WTC11 (cell line): ENCODE data around the gene ZSWIM2. TPM values are rescaled to one million over a fixed set of nuclear protein-coding genes. Genes with fewer than 3 reads are reported as not detected.

Source experiments
- ATAC-seq: fragments of 200-7000 bp; cut with Tn5 transposase; 2 replicates; pipeline ENCODE4 v1.10.0; 2021; ENCODE audit warnings: mild to moderate bottlenecking, moderate library complexity
- Bru-seq: library from RNA; stranded (reverse); fragments of 400-500 nt; gene quantifications from one replicate; lab custom pipeline; 2021; lab: Mats Ljungman, UMichigan
- CTCF ChIA-PET: fragments of 300-600 bp; sonication (Branson Sonifier 250); formaldehyde crosslinking; loops from one replicate; lab custom pipeline; 2021; ENCODE audit warnings: antibody characterized with exemption; lab: Charles Lee
- POLR2A ChIA-PET: fragments of 350-600 bp; sonication (Branson Sonifier 250); formaldehyde crosslinking; loops from one replicate; lab custom pipeline; 2021; ENCODE audit warnings: antibody characterized with exemption; lab: Charles Lee
- DNase-seq: peaks from one replicate; pipeline ENCODE4 v3.0.0; 2021; ENCODE audit warnings: low spot score
- H3K27ac Mint-ChIP-seq: 2 replicates; pipeline ENCODE4 v1.8.0; 2021; ENCODE audit warnings: mixed read lengths
- H3K27me3 Mint-ChIP-seq: 2 replicates; pipeline ENCODE4 v1.8.0; 2021; ENCODE audit warnings: low read depth, mild to moderate bottlenecking, moderate library complexity, mixed read lengths
- H3K36me3 Mint-ChIP-seq: 2 replicates; pipeline ENCODE4 v1.8.0; 2021; ENCODE audit warnings: mixed read lengths
- H3K4me1 Mint-ChIP-seq: 2 replicates; pipeline ENCODE4 v1.8.0; 2022; ENCODE audit warnings: mixed read lengths
- H3K4me3 Mint-ChIP-seq: 2 replicates; pipeline ENCODE4 v1.8.0; 2021; ENCODE audit warnings: mild to moderate bottlenecking, moderate library complexity, mixed read lengths
- H3K9me3 Mint-ChIP-seq: 2 replicates; pipeline ENCODE4 v1.8.0; 2021; ENCODE audit warnings: mixed read lengths
- E2F1 ChIP-seq: sonication (generic); formaldehyde crosslinking; IDR thresholded peaks from 2 replicates; pipeline ENCODE4 v1.8.0; 2022; ENCODE audit warnings: mild to moderate bottlenecking, missing genetic modification reagents
- E2F5 ChIP-seq: sonication (generic); formaldehyde crosslinking; IDR thresholded peaks from 2 replicates; pipeline ENCODE4 v1.8.1; 2022; ENCODE audit warnings: mild to moderate bottlenecking, moderate library complexity, missing genetic modification reagents
- ELF4 ChIP-seq: sonication (generic); formaldehyde crosslinking; IDR thresholded peaks from 2 replicates; pipeline ENCODE4 v1.8.1; 2022; ENCODE audit warnings: low read depth, mild to moderate bottlenecking, moderate library complexity, missing genetic modification reagents
- ESRRA ChIP-seq: sonication (generic); formaldehyde crosslinking; IDR thresholded peaks from 2 replicates; pipeline ENCODE4 v1.8.1; 2022; ENCODE audit warnings: mild to moderate bottlenecking, missing genetic modification reagents, borderline replicate concordance
- ETV6 ChIP-seq: sonication (generic); formaldehyde crosslinking; IDR thresholded peaks from 2 replicates; pipeline ENCODE4 v1.8.1; 2022; ENCODE audit warnings: mild to moderate bottlenecking, missing genetic modification reagents
- FOXK1 ChIP-seq: sonication (generic); formaldehyde crosslinking; IDR thresholded peaks from 2 replicates; pipeline ENCODE4 v1.8.0; 2022; ENCODE audit warnings: mild to moderate bottlenecking, moderate library complexity, missing genetic modification reagents
- GTF2I ChIP-seq: fragments of 250-450 bp; sonication (Bioruptor Pico); conservative IDR thresholded peaks from 2 replicates; pipeline ENCODE4 v1.4.0; 2021; ENCODE audit warnings: mild to moderate bottlenecking
- NFE2L1 ChIP-seq: sonication (generic); formaldehyde crosslinking; IDR thresholded peaks from 2 replicates; pipeline ENCODE4 v1.8.1; 2023; ENCODE audit warnings: missing genetic modification reagents
- NR1H2 ChIP-seq: sonication (generic); formaldehyde crosslinking; IDR thresholded peaks from 2 replicates; pipeline ENCODE4 v1.9.0; 2021; ENCODE audit warnings: mild to moderate bottlenecking, moderate library complexity, missing genetic modification reagents
- OVOL2 ChIP-seq: fragments of 250-450 bp; sonication (Bioruptor Pico); IDR thresholded peaks from 2 replicates; pipeline ENCODE4 v1.9.0; 2021; ENCODE audit warnings: mild to moderate bottlenecking, borderline replicate concordance
- SMAD4 ChIP-seq: sonication (generic); formaldehyde crosslinking; IDR thresholded peaks from 2 replicates; pipeline ENCODE4 v1.8.0; 2022; ENCODE audit warnings: mild to moderate bottlenecking, missing genetic modification reagents
- SP1 ChIP-seq: sonication (generic); formaldehyde crosslinking; conservative IDR thresholded peaks from 2 replicates; pipeline ENCODE4 v1.8.1; 2022; ENCODE audit warnings: missing genetic modification reagents
- USF1 ChIP-seq: sonication (generic); formaldehyde crosslinking; IDR thresholded peaks from 2 replicates; pipeline ENCODE4 v1.8.0; 2022; ENCODE audit warnings: mild to moderate bottlenecking, missing genetic modification reagents
- ZNF317 ChIP-seq: sonication (generic); formaldehyde crosslinking; IDR thresholded peaks from 2 replicates; pipeline ENCODE4 v1.8.1; 2023; ENCODE audit warnings: low read depth, mild to moderate bottlenecking, moderate library complexity, missing genetic modification reagents, borderline replicate concordance
- ZNF396 ChIP-seq: fragments of 250-450 bp; sonication (Bioruptor Pico); IDR thresholded peaks from 2 replicates; pipeline ENCODE4 v1.8.0; 2021; ENCODE audit warnings: mild to moderate bottlenecking, moderate library complexity, borderline replicate concordance
- ZNF416 ChIP-seq: fragments of 250-450 bp; sonication (Bioruptor Pico); IDR thresholded peaks from 2 replicates; pipeline ENCODE4 v1.9.0; 2021; ENCODE audit warnings: mild to moderate bottlenecking, inconsistent platforms
- ZNF512 ChIP-seq: sonication (generic); formaldehyde crosslinking; IDR thresholded peaks from 2 replicates; pipeline ENCODE4 v1.8.1; 2022; ENCODE audit warnings: missing genetic modification reagents, borderline replicate concordance
- long read RNA-seq, 3 experiments: library from RNA in 1 of 3; library from capped mRNA in 1 of 3; library from polyadenylated mRNA in 1 of 3; unstranded in 2 of 3; stranded (forward) in 1 of 3; transcript quantifications; one replicate each; pipeline ENCODE4 v2.0.0, GENCODE V29; 2021
- total RNA-seq: library from RNA; stranded (reverse); gene quantifications from 3 replicates; pipeline ENCODE4 v1.2.3, GENCODE V29; 2021
- TF ChIP-seq, protein P1 (sequence below): sonication (generic); formaldehyde crosslinking; IDR thresholded peaks from 2 replicates; pipeline ENCODE4 v1.8.1; 2023; ENCODE audit warnings: mild to moderate bottlenecking, moderate library complexity, missing genetic modification reagents
- TF ChIP-seq, protein P2 (sequence below): fragments of 250-450 bp; sonication (Bioruptor Pico); IDR thresholded peaks from 2 replicates; pipeline ENCODE4 v1.9.0; 2021; ENCODE audit warnings: mild to moderate bottlenecking, borderline replicate concordance
- TF ChIP-seq, protein P3 (sequence below): fragments of 200-600 bp; IDR thresholded peaks from 2 replicates; pipeline ENCODE4 v1.8.0; 2022; ENCODE audit warnings: antibody characterized with exemption
- TF ChIP-seq, protein P4 (sequence below): sonication (generic); formaldehyde crosslinking; IDR thresholded peaks from 2 replicates; pipeline ENCODE4 v1.8.0; 2022; ENCODE audit warnings: mild to moderate bottlenecking, missing genetic modification reagents

ZSWIM2 gene
- total RNA-seq (not detected in 3 replicates), Bru-seq, nascent RNA (percentile 2 among the genes with signal in this experiment)
- long read RNA-seq, experiment 1, result 0 reads
- long read RNA-seq, experiment 2, result 0 reads
- long read RNA-seq, experiment 3, result 0 reads

DNA sequence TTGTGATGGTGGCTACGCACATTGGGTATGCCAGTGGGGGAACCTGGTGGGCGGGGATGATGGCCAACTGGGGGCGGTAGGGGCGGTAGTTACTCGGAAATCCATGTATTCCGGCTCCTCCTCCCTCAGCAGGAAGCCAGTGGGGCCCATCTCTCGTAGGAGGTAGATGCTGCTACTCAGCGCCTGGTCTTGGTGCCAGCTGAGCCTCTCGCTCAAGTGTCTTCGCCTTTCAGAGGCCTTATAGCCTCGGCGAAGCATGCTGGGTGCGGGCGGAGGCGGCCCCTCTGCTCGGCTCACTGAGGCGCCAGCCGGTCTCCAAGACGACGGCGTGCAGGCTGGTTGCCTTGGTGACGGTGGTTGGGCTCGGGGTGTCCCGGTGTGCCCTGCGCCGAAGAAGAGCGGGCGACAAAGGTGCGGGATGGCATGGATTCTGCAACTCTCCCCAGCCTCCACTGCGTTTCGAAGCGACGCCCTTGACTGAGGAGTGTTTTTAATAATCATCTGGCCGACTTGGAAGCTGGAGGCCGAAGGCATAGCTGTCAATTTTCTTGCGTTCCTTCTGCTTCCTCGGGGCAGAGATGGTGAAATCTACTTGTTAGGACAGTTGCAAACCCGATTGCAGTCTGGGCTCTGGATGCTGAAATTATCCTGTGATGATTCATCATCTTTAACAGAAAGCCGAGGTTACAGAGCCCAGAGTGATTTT lies at the start of gene ZSWIM2:
TSS of gene ZSWIM2 (minus strand) at position 298 of the 706 bp plus-strand sequence. CDS start at position 258, 40 bp downstream.
- CTCF ChIA-PET, result interaction anchor here (0.6 to 1.1 kb wide), 2 partner anchors 14 to 634 kb away, joined by 3 to 5 read pairs; no protein-coding TSS in a partner anchor
- Mint-ChIP-seq H3K4me3 (peak within 1 kb of the TSS; percentile 80), H3K27ac (no peak within 1 kb of the TSS)
- TF ChIP-seq, protein P1, sequence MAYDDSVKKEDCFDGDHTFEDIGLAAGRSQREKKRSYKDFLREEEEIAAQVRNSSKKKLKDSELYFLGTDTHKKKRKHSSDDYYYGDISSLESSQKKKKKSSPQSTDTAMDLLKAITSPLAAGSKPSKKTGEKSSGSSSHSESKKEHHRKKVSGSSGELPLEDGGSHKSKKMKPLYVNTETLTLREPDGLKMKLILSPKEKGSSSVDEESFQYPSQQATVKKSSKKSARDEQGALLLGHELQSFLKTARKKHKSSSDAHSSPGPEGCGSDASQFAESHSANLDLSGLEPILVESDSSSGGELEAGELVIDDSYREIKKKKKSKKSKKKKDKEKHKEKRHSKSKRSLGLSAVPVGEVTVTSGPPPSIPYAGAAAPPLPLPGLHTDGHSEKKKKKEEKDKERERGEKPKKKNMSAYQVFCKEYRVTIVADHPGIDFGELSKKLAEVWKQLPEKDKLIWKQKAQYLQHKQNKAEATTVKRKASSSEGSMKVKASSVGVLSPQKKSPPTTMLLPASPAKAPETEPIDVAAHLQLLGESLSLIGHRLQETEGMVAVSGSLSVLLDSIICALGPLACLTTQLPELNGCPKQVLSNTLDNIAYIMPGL (CRISPR knock-in tag), result no peak
- TF ChIP-seq FOXK1 (peak; percentile 64), ZNF396 (CRISPR knock-in tag) (no peak), ETV6 (CRISPR knock-in tag) (no peak), NFE2L1 (peak; percentile 15; the same call in 1 of the 2 replicates), OVOL2 (no peak), SMAD4 (CRISPR knock-in tag) (no peak), ZNF317 (peak; percentile 48; the same call in 1 of the 2 replicates), USF1 (CRISPR knock-in tag) (no peak), E2F1 (peak; percentile 35; the same call in 1 of the 2 replicates), ZNF512 (CRISPR knock-in tag) (no peak), NR1H2 (CRISPR knock-in tag) (no peak), ELF4 (CRISPR knock-in tag) (no peak), ZNF416 (CRISPR knock-in tag) (no peak), E2F5 (CRISPR knock-in tag) (no peak), SP1 (CRISPR knock-in tag) (no peak), GTF2I (CRISPR knock-in tag) (no peak), ESRRA (CRISPR knock-in tag) (no peak)
- TF ChIP-seq, protein P2, sequence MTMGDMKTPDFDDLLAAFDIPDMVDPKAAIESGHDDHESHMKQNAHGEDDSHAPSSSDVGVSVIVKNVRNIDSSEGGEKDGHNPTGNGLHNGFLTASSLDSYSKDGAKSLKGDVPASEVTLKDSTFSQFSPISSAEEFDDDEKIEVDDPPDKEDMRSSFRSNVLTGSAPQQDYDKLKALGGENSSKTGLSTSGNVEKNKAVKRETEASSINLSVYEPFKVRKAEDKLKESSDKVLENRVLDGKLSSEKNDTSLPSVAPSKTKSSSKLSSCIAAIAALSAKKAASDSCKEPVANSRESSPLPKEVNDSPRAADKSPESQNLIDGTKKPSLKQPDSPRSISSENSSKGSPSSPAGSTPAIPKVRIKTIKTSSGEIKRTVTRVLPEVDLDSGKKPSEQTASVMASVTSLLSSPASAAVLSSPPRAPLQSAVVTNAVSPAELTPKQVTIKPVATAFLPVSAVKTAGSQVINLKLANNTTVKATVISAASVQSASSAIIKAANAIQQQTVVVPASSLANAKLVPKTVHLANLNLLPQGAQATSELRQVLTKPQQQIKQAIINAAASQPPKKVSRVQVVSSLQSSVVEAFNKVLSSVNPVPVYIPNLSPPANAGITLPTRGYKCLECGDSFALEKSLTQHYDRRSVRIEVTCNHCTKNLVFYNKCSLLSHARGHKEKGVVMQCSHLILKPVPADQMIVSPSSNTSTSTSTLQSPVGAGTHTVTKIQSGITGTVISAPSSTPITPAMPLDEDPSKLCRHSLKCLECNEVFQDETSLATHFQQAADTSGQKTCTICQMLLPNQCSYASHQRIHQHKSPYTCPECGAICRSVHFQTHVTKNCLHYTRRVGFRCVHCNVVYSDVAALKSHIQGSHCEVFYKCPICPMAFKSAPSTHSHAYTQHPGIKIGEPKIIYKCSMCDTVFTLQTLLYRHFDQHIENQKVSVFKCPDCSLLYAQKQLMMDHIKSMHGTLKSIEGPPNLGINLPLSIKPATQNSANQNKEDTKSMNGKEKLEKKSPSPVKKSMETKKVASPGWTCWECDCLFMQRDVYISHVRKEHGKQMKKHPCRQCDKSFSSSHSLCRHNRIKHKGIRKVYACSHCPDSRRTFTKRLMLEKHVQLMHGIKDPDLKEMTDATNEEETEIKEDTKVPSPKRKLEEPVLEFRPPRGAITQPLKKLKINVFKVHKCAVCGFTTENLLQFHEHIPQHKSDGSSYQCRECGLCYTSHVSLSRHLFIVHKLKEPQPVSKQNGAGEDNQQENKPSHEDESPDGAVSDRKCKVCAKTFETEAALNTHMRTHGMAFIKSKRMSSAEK (CRISPR knock-in tag), result no peak
- TF ChIP-seq, protein P3, sequence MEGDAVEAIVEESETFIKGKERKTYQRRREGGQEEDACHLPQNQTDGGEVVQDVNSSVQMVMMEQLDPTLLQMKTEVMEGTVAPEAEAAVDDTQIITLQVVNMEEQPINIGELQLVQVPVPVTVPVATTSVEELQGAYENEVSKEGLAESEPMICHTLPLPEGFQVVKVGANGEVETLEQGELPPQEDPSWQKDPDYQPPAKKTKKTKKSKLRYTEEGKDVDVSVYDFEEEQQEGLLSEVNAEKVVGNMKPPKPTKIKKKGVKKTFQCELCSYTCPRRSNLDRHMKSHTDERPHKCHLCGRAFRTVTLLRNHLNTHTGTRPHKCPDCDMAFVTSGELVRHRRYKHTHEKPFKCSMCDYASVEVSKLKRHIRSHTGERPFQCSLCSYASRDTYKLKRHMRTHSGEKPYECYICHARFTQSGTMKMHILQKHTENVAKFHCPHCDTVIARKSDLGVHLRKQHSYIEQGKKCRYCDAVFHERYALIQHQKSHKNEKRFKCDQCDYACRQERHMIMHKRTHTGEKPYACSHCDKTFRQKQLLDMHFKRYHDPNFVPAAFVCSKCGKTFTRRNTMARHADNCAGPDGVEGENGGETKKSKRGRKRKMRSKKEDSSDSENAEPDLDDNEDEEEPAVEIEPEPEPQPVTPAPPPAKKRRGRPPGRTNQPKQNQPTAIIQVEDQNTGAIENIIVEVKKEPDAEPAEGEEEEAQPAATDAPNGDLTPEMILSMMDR, result no peak
- TF ChIP-seq, protein P4, sequence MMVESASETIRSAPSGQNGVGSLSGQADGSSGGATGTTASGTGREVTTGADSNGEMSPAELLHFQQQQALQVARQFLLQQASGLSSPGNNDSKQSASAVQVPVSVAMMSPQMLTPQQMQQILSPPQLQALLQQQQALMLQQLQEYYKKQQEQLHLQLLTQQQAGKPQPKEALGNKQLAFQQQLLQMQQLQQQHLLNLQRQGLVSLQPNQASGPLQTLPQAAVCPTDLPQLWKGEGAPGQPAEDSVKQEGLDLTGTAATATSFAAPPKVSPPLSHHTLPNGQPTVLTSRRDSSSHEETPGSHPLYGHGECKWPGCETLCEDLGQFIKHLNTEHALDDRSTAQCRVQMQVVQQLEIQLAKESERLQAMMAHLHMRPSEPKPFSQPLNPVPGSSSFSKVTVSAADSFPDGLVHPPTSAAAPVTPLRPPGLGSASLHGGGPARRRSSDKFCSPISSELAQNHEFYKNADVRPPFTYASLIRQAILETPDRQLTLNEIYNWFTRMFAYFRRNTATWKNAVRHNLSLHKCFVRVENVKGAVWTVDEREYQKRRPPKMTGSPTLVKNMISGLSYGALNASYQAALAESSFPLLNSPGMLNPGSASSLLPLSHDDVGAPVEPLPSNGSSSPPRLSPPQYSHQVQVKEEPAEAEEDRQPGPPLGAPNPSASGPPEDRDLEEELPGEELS (CRISPR knock-in tag), result no peak

More for the DNA sequence above, at the start of gene ZSWIM2:
- Mint-ChIP-seq H3K4me1 (peaks cover 5% of the 10 kb centered on the region), H3K36me3 (no peaks in the 10 kb centered on the region), H3K27me3 (peaks cover 14% of the 10 kb centered on the region), H3K9me3 (no peaks in the 10 kb centered on the region)
- peak; percentile 96 for ATAC-seq
- DNase-seq, result peak; percentile 92
- POLR2A ChIA-PET, result no interaction called here
